ENCODE results near the gene UFSP2. TPM values are rescaled to one million over a fixed set of nuclear protein-coding genes. Genes with fewer than 3 reads are reported as not detected.
"Not testable (repeated sequence)": the region's sequence is repeated elsewhere in the genome, so short reads cannot be mapped to it uniquely, and the experiment has no call there.

Gene UFSP2
- total RNA-seq, 2 donors from 2014 or later: 29.3 to 35.9 TPM

DNA sequence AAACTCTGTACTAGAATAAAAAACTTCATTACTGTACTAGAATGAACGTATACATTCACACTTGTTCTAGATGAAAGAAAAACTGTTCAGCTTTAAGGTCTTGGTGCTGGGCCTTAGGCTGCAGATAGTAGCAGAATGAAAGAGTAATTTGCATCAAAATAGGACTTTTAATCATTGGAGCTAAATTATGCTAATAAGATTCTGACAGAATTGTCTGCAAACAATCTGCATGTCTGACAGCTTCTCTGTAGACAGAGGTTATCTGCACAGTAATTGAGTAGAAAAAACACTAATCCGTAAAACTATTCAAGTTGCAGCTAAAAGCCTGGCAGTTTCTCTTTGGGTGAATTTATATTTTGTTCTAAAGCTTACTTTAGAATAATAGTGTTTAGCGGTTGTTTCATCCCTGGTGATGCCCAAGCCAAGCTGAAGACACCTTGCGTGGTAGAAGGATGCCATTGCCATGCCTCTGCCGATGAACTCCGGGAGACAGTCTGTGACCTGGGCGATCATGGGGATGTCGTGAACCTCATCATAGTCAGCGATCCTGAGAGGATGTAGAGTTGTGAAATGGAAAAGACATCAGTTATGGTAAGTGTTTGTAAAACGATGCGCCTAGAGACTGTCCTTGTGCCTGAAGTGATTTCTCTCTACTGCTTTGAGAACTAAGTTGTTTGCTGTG is 55.4 kb downstream of the UFSP2 start:
- Mint-ChIP-seq H3K4me3 (no peak overlapping the region), H3K36me3 (ENCODE audit: insufficient read depth in 2 of 2) (no peaks in the 10 kb centered on the region), H3K9me3 (no peaks in the 10 kb centered on the region), H3K27me3 (ENCODE audit: low read depth) (no peaks in the 10 kb centered on the region), H3K4me1 (ENCODE audit: low read depth) (no peaks in the 10 kb centered on the region), H3K27ac (no peak overlapping the region)
- no peak for DNase-seq
- ATAC-seq (replicated peaks in 1 of 2): no peak

DNA sequence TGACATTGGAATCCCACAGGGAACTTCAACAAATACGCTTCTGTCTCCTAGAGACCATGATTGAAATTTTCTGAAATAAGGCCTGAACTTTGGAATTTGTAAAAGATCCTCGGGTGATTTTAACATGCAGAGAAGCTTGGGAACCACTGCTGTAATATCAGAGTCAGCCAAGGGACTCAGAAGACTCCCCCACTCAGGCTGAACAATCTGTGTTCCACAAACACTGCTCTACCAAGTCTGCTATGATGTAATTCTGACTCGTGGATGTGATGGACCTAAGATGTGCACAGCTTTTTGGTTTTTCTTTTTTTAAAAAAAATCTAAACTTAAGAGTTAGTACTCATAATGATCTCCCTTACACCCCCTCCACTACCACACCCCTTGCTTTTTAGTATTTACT is 56.0 kb downstream of the UFSP2 start:
- Mint-ChIP-seq H3K9me3 (no peaks in the 10 kb centered on the region), H3K4me3 (no peak overlapping the region), H3K27me3 (ENCODE audit: low read depth) (no peaks in the 10 kb centered on the region), H3K27ac (no peak overlapping the region), H3K4me1 (ENCODE audit: low read depth) (no peaks in the 10 kb centered on the region), H3K36me3 (ENCODE audit: insufficient read depth in 2 of 2) (no peaks in the 10 kb centered on the region)
- ATAC-seq (replicated peaks in 1 of 2): no peak
- no peak for DNase-seq

- Mint-ChIP-seq H3K9me3 (no peaks in the 10 kb centered on the region), H3K27ac (no peak overlapping the region), H3K4me3 (no peak overlapping the region), H3K36me3 (ENCODE audit: insufficient read depth in 2 of 2) (no peaks in the 10 kb centered on the region), H3K4me1 (ENCODE audit: low read depth) (no peaks in the 10 kb centered on the region), H3K27me3 (ENCODE audit: low read depth) (no peaks in the 10 kb centered on the region)
- no peak for ATAC-seq (replicated peaks in 1 of 2)
- no peak for DNase-seq
These were observed 60.9 kb downstream of the UFSP2 start for GRCh38 chr4:185364886-185365285.

GRCh38 chr4:185363251-185363650 is 62.5 kb downstream of the UFSP2 start:
- H3K27me3 Mint-ChIP-seq (ENCODE audit: low read depth): no peaks in the 10 kb centered on the region
- H3K27ac Mint-ChIP-seq: no peak overlapping the region
- ATAC-seq (replicated peaks in 1 of 2) (no peak), DNase-seq (no peak)
- no peaks in the 10 kb centered on the region for H3K36me3 Mint-ChIP-seq (ENCODE audit: insufficient read depth in 2 of 2)
- no peak overlapping the region for H3K4me3 Mint-ChIP-seq
- no peaks in the 10 kb centered on the region for H3K9me3 Mint-ChIP-seq
- H3K4me1 Mint-ChIP-seq (ENCODE audit: low read depth): no peaks in the 10 kb centered on the region

DNA sequence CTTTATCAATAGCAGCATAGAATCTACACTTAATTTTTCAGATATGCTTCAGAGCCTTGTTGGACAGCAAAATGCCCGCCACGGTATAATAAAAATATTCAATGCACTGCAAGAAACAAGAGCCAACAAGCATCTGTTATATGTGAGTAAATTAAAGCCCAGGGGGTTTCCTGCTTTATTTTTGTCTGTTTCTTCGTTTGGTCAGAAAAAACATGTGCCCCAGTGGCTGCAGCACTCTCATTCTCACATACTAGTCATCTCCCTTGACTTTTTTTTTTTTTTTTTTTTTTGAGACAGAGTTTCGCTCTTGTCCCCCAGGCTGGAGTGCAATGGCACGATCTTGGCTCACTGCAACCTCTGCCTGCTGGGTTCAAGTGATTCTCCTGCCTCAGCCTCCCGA is 63.2 kb downstream of the UFSP2 start:
- not testable (repeated sequence) for H3K4me3 Mint-ChIP-seq; H3K9me3 Mint-ChIP-seq; H3K4me1 Mint-ChIP-seq (ENCODE audit: low read depth); H3K27me3 Mint-ChIP-seq (ENCODE audit: low read depth); H3K27ac Mint-ChIP-seq; ATAC-seq (replicated peaks in 1 of 2); H3K36me3 Mint-ChIP-seq (ENCODE audit: insufficient read depth in 2 of 2); DNase-seq

DNA sequence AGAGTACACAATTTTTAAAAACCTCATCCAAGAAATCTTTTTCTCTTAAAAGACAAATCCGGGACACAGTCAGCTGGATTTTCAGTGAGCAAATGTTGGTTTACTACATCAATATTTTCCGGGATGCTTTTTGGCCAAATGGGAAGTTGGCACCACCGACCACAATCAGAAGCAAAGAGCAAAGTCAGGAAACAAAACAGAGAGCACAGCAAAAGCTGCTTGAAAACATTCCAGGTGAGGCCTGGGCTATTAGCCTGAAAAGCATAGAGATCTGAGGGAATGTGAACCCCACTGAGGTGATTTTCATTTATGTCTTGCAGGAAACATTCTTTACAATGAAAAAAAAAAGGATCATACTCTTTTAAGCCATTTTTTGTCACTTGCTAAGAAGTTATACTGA is 63.9 kb downstream of the UFSP2 start:
- Mint-ChIP-seq H3K4me1 (ENCODE audit: low read depth) (peaks cover 9% of the 10 kb centered on the region), H3K27ac (no peak overlapping the region), H3K4me3 (no peak overlapping the region), H3K36me3 (ENCODE audit: insufficient read depth in 2 of 2) (no peaks in the 10 kb centered on the region), H3K27me3 (ENCODE audit: low read depth) (no peaks in the 10 kb centered on the region), H3K9me3 (no peaks in the 10 kb centered on the region)
- ATAC-seq (replicated peaks in 1 of 2) (no peak), DNase-seq (no peak)

DNA sequence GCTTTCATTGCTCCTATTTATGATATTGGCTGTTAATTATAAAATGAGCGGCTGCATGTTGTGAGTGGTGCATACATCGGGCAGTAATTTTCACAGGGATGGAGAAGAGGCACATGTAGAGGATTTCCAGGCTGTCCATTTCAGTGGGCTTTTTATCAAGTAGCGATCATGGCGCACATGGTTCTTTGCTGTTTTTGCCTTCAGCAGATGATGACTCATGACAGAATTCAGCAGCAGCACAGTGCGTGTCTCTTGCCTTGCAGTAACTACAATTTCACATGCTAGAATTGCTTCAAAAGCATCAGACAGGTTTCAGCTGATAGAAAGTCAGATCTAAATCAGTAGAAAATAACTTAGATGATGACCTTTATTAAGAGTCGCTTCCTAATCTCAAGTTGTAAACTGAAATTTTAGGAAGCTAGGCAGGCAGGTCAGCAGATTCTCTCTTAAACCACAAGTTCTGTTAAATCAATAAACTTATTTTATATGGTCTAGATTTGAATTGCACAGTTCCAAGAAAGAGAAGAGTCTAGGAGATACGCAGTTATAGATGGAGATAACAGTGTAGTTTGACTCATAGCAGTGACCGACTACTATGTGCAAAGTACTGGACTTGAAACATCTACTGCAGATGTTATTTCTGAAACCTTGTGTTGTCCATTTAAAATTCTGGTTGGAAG is 65.9 kb downstream of the UFSP2 start:
- H3K27ac Mint-ChIP-seq: no peak overlapping the region
- peaks cover 11% of the 10 kb centered on the region for H3K4me1 Mint-ChIP-seq (ENCODE audit: low read depth)
- no peaks in the 10 kb centered on the region for H3K36me3 Mint-ChIP-seq (ENCODE audit: insufficient read depth in 2 of 2)
- DNase-seq (no peak), ATAC-seq (replicated peaks in 1 of 2) (no peak)
- H3K27me3 Mint-ChIP-seq (ENCODE audit: low read depth): no peaks in the 10 kb centered on the region
- H3K4me3 Mint-ChIP-seq: no peak overlapping the region
- H3K9me3 Mint-ChIP-seq: no peaks in the 10 kb centered on the region

DNA sequence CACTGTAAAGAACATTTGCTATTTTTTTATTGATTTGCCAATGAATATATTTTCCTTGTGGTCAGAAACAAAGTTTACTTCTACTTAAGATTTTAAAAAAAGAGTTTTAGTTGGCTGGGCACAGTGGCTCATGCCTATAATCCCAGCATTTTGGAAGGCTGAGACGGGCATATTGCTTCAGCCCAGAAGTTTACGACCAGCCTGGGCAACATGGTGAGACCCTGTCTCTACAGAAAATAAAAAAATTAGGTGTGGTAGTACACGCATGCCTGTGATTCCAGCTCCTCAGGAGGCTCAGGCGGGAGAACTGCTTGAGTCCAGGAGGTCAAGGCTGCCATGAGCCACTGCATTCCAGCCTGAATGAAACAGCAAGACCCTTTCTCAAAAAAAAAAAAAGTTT is 66.8 kb downstream of the UFSP2 start:
- Mint-ChIP-seq H3K4me1 (ENCODE audit: low read depth) (peaks cover 11% of the 10 kb centered on the region), H3K36me3 (ENCODE audit: insufficient read depth in 2 of 2) (no peaks in the 10 kb centered on the region), H3K4me3 (no peak overlapping the region), H3K27me3 (ENCODE audit: low read depth) (no peaks in the 10 kb centered on the region), H3K9me3 (no peaks in the 10 kb centered on the region), H3K27ac (no peak overlapping the region)
- no peak for DNase-seq
- no peak for ATAC-seq (replicated peaks in 1 of 2)

GRCh38 chr4:185358514-185358913 is 67.2 kb downstream of the UFSP2 start:
- no peak overlapping the region for H3K27ac Mint-ChIP-seq
- no peaks in the 10 kb centered on the region for H3K36me3 Mint-ChIP-seq (ENCODE audit: insufficient read depth in 2 of 2)
- H3K27me3 Mint-ChIP-seq (ENCODE audit: low read depth): no peaks in the 10 kb centered on the region
- DNase-seq (no peak), ATAC-seq (replicated peaks in 1 of 2) (no peak)
- no peaks in the 10 kb centered on the region for H3K9me3 Mint-ChIP-seq
- H3K4me1 Mint-ChIP-seq (ENCODE audit: low read depth): peaks cover 11% of the 10 kb centered on the region
- no peak overlapping the region for H3K4me3 Mint-ChIP-seq

DNA sequence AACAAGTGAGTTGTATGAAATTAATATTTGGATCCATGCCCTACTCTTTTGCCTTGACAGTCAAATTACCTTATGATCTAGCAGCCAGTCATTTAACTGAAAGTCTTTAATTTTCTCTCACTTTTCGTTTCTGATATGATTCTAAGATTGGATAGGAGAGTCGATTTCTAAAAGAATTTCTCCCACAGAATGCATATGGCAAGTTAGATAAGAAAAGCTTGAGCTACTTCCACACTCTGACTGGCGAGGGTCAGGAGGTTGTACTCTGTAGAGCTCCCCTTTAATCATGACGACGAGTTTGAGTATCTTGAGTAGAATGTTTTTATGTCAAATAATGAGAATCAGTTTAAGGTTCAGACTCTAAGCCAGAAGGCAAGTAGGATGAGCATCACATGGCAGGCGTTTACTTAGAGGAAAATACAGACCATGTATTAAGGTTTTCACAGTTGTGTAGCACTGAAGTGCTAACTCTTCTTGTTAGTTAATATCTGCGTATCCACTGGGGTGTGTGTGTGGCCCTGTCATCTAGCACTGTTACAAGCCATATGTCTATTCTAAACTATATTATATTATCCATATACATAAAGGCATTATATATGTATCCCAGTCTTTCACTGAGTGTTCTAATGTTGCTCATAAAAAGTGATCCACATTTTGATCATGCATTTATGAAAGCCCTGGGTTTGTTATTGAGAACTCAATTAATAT is 67.9 kb downstream of the UFSP2 start:
- H3K4me3 Mint-ChIP-seq: no peak overlapping the region
- no peak for DNase-seq
- no peak for ATAC-seq (replicated peaks in 1 of 2)
- no peaks in the 10 kb centered on the region for H3K27me3 Mint-ChIP-seq (ENCODE audit: low read depth)
- H3K4me1 Mint-ChIP-seq (ENCODE audit: low read depth): peaks cover 11% of the 10 kb centered on the region
- H3K27ac Mint-ChIP-seq: peak overlapping the region; percentile 22
- no peaks in the 10 kb centered on the region for H3K9me3 Mint-ChIP-seq
- H3K36me3 Mint-ChIP-seq (ENCODE audit: insufficient read depth in 2 of 2): no peaks in the 10 kb centered on the region

DNA sequence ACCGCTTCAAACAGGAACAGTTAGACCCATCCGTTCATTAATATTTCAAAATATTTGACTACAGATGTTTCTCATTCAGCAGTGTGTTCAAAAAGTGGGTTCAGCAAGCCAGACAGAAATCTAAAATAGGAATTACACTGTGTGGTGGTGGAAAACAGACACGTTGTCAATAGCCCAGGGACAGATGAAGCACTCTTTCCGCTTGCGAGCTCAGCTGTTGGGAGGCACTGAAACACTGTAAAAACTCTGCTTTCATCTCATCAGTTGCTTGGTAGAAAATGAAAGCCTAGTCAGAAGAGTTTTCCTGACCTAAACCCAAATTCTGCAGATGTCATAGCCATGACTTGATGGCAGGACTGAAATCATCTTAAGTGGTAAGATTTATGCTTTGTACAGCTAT is 68.6 kb downstream of the UFSP2 start:
- Mint-ChIP-seq H3K27me3 (ENCODE audit: low read depth) (no peaks in the 10 kb centered on the region), H3K27ac (no peak overlapping the region), H3K4me3 (no peak overlapping the region), H3K9me3 (no peaks in the 10 kb centered on the region), H3K4me1 (ENCODE audit: low read depth) (peaks cover 11% of the 10 kb centered on the region), H3K36me3 (ENCODE audit: insufficient read depth in 2 of 2) (no peaks in the 10 kb centered on the region)
- ATAC-seq (replicated peaks in 1 of 2) (peak; percentile 18 to 69), DNase-seq (no peak)

DNA sequence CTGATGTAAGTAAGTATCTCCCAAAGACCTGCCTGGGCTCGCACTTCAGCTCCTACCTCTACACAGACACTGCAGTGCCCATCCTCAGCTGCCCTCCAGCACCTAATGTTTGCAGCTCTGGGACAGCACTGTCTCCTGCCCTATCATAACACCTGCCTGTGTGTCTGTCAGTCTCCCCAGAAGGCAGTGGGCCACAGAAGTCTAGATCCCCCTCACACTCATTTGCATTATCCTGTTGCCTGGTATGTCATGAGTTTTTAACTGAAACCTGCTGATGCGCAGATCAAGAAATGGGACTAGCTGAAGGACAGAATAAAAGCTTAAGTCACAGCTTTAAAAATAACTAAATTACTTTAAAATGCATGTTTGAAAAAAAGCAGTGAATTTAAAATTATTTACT is 73.0 kb downstream of the UFSP2 start:
- H3K27ac Mint-ChIP-seq: no peak overlapping the region
- ATAC-seq (replicated peaks in 1 of 2): no peak
- no peak for DNase-seq
- H3K9me3 Mint-ChIP-seq: no peaks in the 10 kb centered on the region
- peaks cover 1 to 3% of the 10 kb centered on the region in 2 donors for H3K36me3 Mint-ChIP-seq (ENCODE audit: insufficient read depth in 2 of 2)
- peaks cover 11% of the 10 kb centered on the region for H3K4me1 Mint-ChIP-seq (ENCODE audit: low read depth)
- no peaks in the 10 kb centered on the region for H3K27me3 Mint-ChIP-seq (ENCODE audit: low read depth)
- H3K4me3 Mint-ChIP-seq: no peak overlapping the region

GRCh38 chr4:185352202-185352601 is 73.6 kb downstream of the UFSP2 start:
- H3K9me3 Mint-ChIP-seq: no peaks in the 10 kb centered on the region
- no peak overlapping the region for H3K4me3 Mint-ChIP-seq
- H3K4me1 Mint-ChIP-seq (ENCODE audit: low read depth): peaks cover 5% of the 10 kb centered on the region
- ATAC-seq (replicated peaks in 1 of 2) (no peak), DNase-seq (no peak)
- no peak overlapping the region for H3K27ac Mint-ChIP-seq
- no peaks in the 10 kb centered on the region for H3K27me3 Mint-ChIP-seq (ENCODE audit: low read depth)
- H3K36me3 Mint-ChIP-seq (ENCODE audit: insufficient read depth in 2 of 2): peaks cover 1 to 3% of the 10 kb centered on the region in 2 donors
